Measurements from ENCODE around the gene SRP9.
"Not testable (repeated sequence)": the region's sequence is repeated elsewhere in the genome, so short reads cannot be mapped to it uniquely, and the experiment has no call there.

Gene SRP9

DNA sequence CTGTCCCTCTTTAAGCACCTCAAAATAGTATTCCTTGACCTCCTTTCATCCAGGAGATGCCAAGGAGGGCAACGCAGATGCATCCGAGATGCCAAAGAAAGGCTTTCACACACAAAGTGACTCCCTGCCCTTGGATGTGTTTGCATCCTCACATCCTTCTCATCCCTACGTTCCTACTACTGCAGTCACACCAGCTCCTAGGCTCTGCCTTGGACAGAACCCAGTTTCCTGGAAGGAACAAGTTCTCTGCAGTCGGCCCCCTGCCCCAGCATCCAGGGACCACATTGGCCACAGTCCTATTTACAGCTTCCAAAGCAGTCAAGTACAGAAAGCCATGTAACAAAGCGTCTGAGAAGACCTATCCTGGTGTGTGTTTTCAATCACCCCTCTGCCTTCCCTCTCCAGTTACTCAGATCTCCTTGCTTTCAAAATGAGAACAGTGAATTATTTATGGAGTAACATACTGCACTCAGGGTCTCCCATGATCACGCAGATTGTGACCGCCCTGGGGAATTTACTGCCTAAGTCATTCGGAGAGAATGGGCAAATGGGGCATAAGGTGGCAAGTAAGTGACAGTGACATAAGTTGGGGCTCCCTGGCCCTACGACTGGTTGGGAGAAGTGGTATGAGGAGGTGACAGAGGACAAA is 21.8 kb upstream of the SRP9 start:
- no peak for DNase-seq (ENCODE audit: low read depth in 3 of 3)

DNA sequence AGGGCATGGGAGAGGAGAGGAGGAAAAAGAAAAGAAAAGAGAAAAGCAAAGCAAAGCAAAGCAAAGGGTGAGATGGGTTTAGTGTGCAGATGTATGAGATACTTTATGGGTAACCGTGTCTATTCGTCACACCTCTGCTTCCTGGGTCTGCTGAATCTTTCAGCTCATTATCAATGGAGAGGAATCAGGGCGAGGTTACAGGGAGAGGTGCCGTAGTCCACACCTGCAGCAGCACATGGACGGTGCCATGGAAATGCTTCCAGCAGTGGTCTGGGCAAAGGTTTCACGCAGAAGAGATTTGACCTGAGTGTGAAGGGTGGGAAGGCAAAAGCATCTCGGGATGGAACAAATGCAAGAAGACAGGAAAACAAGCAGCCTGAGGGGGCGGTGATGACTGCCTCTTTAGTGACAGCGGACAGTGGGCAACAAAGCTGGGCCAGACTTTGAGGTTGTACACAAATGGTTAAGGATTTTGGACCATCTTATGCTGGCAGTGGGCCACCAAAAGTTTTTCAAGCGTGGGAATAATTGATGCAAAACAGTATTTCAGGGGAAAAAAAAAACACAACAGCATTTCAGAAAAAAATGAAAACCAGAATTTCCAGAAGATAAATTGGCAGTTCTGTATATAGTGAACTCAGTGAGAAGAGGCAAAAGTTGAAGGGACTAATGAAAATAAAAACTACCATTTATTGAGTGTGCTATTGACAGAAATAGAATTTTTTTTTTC is 19.5 kb upstream of the SRP9 start:
- no peak for DNase-seq (ENCODE audit: low read depth in 3 of 3)

DNA sequence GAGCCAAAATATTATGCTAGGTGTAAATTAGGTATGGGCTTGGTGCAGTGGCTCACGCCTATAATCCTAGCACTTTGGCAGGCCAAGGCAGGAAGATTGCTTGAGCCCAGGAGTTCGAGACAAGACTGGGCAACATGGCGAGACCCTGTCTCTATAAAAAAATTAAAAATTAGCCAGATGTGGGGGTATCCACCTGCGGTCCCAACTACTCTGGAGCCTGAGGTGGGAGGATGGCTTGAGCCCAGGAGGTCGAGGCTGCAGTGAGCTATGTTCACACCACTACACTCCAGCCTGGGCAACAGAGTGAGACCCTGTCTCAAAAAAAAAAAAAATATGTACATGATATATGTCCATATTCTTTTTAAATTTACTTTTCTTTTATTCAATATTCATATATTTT is 17.7 kb upstream of the SRP9 start:
- DNase-seq (ENCODE audit: low read depth in 3 of 3), result not testable (repeated sequence)

DNA sequence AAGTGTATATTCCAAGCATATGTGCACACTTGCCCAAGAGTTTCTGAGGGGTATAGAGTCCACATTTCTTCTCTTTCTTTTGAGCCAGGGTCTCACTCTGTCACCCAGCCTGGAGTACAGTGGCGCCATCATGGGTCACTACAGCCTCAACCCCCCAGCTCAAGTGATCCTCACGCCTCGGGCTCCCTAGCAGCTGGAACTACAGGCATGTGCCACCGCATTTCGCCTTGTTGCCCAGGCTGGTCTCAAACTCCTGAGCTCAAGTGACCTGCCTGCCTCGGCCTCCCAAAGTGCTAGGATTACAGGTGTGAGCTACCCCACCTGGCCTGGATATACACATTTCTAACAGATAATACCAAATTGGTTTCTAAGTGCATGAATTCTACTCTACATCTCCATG is 17.1 kb upstream of the SRP9 start:
- no peak for DNase-seq (ENCODE audit: low read depth in 3 of 3)

DNA sequence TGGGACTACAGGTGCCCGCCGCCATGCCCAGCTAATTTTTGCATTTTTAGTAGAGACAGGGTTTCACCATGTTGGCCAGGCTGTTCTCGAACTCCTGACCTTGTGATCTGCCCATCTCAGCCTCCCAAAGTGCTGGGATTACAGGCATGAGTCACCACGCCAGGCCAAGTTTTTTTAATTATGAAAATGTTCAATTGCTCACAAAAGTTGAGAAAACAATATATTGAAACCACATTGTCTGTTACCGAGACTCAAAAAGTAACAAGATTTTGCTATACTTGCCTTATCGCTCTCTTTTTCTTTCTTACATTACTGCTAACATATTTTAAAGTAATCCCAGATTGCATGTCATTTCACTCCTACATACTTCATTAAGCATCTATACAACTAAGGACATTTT is 16.2 kb upstream of the SRP9 start:
- DNase-seq (ENCODE audit: low read depth in 3 of 3), result not testable (repeated sequence)

DNA sequence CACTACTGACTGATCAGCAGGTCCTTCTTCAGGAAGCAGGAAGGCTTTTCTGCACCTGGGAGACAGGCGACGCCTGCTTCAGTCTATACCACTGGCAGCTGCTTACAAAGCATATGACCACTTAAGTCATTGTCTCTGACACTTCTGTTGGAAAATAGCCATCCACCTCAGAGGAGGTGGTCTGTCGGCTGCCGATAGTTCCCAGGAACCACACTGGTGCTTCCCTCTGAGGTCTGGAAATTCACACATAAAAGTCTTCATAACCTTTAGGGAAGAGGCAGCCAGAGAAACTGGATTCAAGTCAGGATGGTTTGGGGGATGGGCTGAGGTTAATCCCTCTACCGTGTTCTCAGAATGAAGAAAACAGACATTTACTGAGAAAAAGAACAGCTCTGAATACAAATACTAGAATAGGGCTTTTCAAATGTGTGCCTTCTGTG is 15.6 kb upstream of the SRP9 start:
- DNase-seq (ENCODE audit: low read depth in 3 of 3), result no peak

DNA sequence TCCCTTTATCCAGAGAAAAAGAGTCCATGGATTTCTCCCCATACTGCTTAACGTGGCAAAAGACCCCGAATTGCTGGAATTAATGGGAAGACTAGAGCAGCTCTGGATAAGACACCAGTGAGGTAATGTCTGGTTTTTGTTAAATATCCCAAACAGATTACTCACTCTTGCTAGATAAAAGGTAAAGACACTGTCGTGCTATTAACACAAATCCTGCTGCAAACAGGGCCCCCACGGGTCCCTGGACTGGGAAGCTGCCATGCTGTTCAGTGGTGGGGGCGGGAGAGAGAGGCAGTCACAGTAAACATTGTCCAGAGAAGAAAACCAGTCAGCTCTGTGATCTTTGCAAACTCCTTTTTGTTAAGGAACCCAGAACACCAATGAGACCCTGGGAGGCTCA is 15.2 kb upstream of the SRP9 start:
- no peak for DNase-seq (ENCODE audit: low read depth in 3 of 3)

DNA sequence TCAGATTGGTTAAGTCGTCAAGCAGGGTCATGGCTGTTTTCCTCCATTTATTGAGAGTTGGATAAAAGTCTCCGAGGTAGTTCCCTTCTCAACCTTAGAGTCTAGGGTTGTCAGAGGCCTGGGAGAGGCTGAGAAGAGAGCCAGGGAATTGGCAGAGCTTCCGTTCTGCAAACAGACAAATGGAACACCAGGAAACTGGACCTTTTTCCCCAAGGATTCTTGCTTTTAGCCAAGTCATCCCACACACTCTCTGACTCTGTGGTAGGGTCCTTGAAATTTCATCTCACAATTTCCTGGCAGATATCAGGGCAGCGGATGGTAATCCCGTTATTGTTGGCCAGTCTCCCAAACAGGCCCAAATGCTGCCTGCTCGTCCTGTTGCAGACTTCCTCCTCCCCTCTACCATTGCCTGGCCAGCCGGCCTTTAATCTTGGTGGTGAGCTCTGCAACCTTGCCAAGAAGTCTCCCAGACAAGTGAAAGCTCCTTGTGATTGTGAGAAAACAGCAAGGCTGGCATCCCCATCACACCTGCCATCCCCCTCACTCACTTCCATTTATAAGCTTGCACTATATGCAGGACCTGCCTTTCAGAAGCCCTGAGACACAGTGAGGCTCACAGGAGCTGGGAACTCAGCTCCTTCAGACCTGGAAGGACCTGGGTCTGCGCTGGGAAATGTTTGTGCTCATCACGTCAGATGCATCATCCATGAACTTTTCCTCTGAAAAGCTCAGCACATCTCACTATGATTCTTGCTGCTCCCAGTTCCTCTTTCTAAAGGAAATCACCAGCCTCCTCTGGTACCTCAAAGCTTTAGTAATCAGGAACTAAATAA is 13.7 kb upstream of the SRP9 start:
- no peak for DNase-seq (ENCODE audit: low read depth in 3 of 3)

DNA sequence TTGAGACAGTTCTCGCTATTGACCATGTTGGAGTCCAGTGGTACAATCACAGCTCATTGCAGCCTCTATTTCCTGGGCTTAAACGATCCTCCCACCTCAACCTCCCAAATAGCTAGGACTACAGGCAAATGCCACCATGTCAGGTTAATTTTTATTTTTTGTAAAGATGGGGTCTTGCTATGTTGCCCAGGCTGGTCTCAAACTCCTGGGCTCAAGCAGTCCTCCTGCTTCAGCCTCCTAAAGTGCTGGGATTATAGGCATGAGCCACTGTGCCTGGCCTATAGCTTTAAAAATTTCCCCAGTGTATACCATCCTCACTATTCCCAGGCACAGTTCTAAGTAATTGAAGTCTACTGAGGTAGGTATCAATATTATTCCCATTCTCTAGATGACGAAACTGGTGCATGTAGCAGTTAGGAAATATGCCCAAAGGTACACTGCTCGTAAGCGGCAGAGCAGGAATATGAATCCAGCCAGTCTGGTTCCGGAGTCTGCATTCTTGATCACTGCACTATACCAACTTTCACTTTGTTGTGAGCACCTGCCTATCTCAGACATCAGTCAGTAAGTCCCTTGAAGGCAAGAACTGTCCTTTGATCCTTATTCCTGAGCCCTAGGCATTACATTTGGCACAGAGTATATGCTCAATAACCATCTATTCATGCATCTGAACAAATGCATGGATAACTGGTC is 11.5 kb upstream of the SRP9 start:
- no peak for DNase-seq (ENCODE audit: low read depth in 3 of 3)

DNA sequence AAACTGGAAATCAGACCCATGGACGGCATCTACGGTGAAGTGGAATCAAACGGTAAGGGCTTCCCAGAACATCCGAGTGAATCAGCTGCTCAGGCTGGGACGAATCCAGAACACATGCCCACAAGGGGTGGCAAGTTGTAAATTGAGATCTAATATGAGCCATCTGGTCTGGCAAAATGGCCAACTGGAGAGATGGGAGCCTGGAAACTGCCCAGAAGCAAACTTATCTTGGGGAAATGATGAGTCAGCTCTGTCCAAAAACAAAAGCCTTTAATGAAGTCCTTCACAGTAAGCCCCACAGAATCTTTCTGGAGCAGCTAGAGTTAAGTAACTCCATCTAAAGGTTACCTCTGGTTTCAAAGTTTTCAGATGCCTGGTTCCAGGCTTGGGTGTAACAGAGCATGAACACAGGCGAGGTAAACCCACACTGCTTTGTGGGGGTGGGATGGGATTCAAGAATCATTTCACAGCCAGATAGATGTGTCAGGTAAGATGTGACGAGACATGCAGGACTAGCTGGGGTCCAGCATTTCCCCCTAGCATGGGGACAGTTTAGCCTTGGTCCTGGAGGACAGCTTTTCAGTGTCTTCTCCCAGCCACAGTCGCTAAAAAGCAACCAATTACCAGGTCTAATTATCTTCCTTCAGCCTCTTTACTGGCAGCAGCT is 10.5 kb upstream of the SRP9 start:
- DNase-seq (ENCODE audit: low read depth in 3 of 3), result no peak

DNA sequence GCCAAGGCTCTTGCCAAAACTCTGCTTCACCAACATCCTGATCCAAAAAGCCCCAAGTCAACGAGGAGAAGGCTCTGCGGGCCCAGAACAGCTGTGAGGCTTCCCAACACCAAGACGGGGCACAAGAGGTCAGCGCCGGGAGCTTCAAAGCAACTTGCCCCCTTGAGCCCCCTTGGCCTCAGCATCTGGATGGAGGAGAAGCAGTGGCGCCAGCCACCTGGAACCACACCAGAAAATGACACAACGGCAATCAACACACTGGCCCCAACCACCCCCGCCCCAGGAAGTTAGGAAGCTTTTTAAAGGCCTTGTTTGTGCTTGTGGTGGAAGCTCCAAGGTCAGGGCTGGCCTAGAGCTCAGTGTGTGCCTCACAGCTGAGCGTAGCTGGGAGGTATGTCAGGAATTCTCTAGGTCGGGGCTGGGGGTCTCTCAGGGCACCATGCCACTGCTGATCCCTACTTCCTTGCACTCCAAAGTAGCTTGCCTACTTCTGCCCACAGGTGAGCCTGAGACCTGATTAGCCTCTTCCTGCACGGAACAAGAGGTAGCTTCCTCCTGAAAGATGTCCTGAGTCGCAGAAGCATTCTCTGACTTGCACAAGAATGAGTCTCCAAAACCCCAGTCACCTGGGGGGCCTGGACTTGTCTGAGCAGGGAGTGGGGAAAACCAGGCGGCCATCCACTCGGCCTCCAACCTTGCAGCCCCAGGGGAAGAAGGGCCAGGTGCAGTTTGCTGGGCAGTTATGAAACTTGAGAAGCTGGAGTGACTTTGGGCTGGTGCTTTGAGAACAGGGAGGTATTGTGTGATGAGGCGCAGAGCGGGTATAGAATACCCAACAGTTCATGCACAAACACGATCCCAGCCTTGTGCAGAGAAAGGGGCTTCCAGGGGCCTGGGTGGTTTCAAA is 9.7 kb upstream of the SRP9 start:
- no peak for DNase-seq (ENCODE audit: low read depth in 3 of 3)

DNA sequence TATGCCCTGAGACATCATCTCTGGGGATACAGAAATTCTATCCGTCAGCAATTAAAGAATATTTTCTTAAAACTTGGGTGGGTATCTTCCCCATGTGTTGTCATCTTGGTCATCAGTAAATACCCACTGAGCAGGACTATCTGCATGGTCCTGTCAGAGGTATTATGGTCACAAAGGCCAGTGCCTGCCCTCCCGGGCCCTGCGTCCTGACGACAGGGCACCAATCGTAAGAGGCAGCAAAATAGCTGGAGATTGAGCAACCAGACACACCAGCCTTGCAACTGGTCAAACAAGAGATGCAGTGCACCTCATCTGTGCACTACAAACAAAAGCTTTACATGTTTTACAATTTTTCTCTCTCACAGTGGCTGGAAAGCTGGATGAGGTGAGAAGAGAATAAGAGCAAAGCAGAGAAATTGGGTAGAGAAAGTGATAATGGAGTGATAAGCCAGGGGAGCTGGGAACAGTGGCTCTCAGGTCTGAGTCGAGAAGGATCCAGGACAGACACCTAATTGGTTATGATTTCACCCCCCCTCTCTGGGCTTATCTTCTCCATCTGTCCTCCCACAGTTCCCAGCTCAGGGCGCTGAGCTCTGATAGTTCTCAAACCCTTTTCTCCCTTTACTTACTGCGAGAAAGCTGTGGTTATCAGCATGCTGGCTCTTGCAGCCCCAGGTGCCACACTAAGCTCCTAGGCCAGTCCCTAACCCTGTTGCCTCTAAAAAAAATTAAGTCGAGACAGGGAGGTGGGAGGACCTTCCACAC is 8.8 kb upstream of the SRP9 start:
- no peak for DNase-seq (ENCODE audit: low read depth in 3 of 3)

DNA sequence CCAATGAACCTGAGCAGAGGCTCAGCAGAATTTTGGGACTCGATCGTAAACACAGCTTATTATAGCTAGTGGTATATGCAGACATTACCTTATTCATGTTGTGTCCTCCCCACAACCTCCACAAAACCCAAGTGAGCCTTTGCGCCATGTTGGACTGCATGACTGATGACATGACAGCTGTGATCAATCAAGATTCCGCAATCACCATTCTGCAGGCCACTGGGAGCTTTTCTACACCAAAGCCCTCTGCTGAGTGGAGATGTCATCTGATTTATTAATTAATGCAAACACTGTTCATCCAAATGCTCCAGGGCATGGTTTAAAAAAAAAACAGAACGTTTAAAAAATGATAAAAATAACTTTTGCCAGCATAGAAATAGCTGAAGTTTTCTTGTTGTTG is 7.9 kb upstream of the SRP9 start:
- no peak for DNase-seq (ENCODE audit: low read depth in 3 of 3)

DNA sequence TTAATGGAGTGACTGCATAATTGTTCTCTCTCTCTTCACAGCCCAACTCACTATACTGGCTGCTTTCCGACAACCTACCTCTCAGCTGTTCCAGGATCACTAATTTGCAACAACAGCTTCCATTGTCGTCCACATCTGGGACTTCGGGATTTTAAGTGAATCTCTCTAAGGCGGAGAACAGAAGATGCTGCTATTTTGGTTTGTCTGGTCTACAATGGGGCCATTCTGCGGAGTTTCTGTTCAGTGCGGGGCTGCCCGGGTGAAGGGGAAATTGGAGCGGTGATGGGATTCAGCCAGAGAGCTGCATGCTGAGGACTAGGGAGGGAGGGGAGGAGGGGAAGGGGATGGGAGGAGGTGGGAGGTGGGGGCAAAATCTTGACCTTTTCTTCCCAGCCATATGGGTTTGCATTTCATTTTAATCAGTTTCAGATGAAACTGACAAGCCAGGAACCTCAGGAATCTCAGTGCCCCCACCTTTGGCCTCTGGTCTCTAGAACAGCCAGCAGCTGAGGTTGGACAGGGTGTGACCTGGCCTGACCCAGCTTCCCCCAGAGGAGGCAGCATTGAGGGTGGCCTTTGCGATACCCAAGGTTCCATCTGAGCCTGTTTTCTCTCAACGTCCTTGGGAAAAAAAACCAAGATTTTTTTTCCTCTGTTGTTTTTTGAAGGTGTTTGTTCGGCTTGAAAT is 6.9 kb upstream of the SRP9 start:
- DNase-seq (ENCODE audit: low read depth in 3 of 3), result no peak

DNA sequence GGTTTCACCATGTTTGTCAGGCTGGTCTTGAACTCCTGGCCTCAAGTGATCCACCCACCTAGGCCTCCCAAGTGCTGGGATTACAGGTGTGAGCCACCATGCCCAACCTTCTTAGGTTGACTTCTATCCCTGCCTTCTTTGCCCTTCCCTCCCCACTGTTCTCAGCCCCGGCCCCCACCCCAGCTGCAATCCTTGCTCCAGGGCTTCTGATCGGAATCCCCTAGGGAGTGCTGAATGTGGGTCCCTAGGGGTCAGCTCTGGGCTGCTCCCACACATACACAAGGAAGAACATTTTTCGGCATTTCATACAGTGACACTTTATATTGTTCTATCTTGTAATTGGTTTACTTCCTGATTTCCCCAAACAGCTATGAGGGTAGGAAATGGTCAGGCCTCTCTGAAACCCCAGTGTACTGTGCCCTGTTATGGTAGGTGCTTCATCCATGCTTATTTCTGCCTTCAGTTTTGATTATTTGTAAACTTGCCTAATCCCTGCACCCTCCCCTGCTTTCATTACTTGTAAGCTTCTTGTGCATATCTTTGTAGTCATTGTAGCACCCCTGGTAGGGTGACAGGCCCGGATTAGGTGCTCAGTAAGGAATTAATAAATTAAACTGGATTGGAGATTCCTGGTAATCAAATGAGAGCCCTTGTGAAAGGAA is 5.8 kb upstream of the SRP9 start:
- no peak for DNase-seq (ENCODE audit: low read depth in 3 of 3)

DNA sequence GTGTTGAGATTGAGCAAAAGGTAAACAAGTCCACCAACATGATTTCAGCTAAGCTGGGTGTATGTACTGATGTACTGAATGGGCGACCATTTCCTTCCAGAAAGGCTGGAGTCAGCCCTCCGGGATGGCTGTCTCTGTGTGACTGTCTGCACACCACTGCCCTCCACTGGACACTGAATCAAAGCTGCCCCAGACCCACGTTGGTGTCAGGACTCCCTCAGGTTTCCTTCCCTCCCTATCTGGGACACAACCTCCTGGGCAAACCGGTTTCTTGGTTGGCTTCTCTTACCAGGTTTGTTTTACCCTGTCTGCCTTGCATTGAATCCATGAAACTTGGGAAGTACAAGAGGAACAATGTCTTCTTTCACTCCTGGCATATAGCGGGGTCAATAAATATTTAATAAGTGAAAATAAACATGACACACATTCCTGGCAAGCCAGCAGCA is 5.3 kb upstream of the SRP9 start:
- DNase-seq (ENCODE audit: low read depth in 3 of 3), result peak in 2 of 3 donors; percentile 9 to 13

DNA sequence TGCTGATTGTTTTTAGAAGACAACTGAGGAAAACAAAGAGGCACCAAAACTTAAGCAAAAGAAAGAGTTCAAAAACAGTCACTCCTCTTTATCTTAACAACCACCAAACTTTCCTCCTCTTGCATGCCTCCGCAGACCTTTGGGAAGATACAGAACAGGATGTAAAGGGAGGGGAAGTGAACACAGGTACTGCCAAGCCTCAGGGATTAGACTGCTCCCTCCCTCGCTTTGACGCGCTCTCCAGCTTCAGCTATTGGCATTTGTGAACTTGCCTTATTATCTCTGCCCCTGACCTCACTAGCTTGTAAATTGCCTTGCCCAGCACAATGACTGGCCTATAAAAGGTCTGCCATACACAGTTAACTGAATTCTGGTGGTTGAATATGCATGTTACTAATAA is 4.8 kb upstream of the SRP9 start:
- DNase-seq (ENCODE audit: low read depth in 3 of 3), result no peak

DNA sequence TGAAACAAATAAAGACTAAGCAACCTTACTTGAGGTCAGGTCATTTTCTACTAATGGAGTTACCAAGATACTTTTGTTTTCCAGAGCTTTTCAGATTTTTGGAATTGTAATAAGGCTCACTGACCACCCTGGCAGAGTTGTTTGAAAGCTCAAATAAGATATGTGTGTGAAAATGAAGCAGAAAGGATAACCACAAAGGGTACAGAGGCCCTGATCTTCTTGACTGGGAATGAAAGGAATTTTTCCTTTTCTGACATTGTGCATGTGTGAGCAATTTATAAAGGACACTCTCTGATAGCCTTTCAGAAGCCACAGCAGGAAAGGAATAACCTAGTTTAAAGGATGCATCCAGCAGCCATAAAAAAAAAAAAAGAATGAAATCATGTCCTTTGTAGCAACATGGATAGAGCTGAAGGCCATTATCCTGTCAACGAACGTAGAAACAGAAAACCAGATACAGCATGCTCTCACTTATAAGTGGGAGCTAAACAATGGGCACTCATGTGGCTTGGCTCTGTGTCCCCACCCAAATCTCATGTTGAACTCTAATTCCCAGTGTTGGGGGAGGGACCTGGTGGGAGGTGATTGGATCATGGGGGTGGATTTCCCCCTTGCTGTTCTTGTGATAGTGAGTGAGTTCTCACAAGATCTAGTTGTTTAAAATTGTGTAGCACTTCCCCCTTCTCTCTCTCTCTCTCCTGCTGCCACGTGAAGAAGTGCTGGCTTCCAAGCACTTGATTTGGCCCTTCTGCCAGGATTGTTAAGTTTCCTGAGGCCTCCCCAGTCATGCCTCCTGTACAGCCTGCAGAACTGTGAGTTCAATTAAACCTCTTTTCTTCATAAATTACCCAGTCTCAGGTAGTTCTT is 3.1 kb upstream of the SRP9 start:
- DNase-seq (ENCODE audit: low read depth in 3 of 3), result no peak
